ENCODE data around the gene R3HDM4. TPM values are rescaled to one million over a fixed set of nuclear protein-coding genes. Genes with fewer than 3 reads are reported as not detected.

R3HDM4 gene
- total and polyA plus RNA-seq, 10 of the 15 experiments (the other 5 are each of a cell fraction or from before 2014, with no cell fraction given) = 1.3 to 65.8 (median 27.7) TPM

GRCh38 chr19:866769-867300, 46.2 kb downstream of the R3HDM4 start:
- ChIA-PET RAD21 (ENCODE audit: unreplicated experiment) (no interaction called here), POLR2A (no interaction called here), CTCF (interaction anchor here (0.8 kb wide), 1 partner anchor 32 kb away, joined by 3 read pairs; no protein-coding TSS in a partner anchor), SMC1A (ENCODE audit: uncharacterized antibody, unreplicated experiment) (no interaction called here)
- FAIRE-seq (no peak), DNase-seq (ENCODE audit: low read depth, low spot score) (no peak), ATAC-seq (no peak)
- Histone ChIP-seq H3K4me1 (ENCODE audit: control insufficient read depth, insufficient read depth, low read length) (peaks cover 10% of the 10 kb centered on the region), H3K36me3 (ENCODE audit: control insufficient read depth in 2 of 2, insufficient read depth in 2 of 2, low read length in 1 of 2) (no peaks in the 10 kb centered on the region; a peak in 1 of 4 replicates), H3K9ac (ENCODE audit: control insufficient read depth, insufficient read depth, low read length) (no peak overlapping the region), H3K27ac (ENCODE audit: control insufficient read depth, insufficient read depth) (no peak overlapping the region), H3K9me3 (replicated peaks; ENCODE audit: control insufficient read depth, insufficient read depth, low read length) (no peaks in the 10 kb centered on the region), H4K20me1 (ENCODE audit: control insufficient read depth, insufficient read depth) (no peaks in the 10 kb centered on the region), H3K4me3 (no peak overlapping the region), H3K27me3 (replicated peaks in 1 of 2; ENCODE audit: control insufficient read depth in 2 of 2, insufficient read depth in 2 of 2, low read length in 1 of 2) (no peaks in the 10 kb centered on the region), H3K79me2 (ENCODE audit: control insufficient read depth, insufficient read depth, low read length) (no peaks in the 10 kb centered on the region), H2AFZ (ENCODE audit: control insufficient read depth, low read depth, low read length) (no peak overlapping the region), H3K4me2 (ENCODE audit: control insufficient read depth, insufficient read depth) (no peak overlapping the region)
- no peak for TF ChIP-seq TCF7 (IDR thresholded peaks at IDR 0.05; ENCODE audit: borderline replicate concordance)
- TF ChIP-seq POLR2A (IDR thresholded peaks at IDR 0.05; ENCODE audit: low read depth, low read length) = 0 out of 2 replicates have a peak, but pooled peaks have one; percentile 29
- WGBS (ENCODE audit: insufficient coverage, insufficient replicate concordance, low lambda C conversion rate, missing lambda C conversion rate) = 92% methylated on average over 24 of the region's 38 CpGs
- in situ Hi-C loops (cut with MboI) (no loop called here), intact Hi-C loops (cut with micrococcal nuclease; ENCODE audit: unreplicated experiment) (no loop called here)
- BruUV-seq (replicated peaks) = no TSS peak

GRCh38 chr19:863315-863620, 49.8 kb downstream of the R3HDM4 start:
- ChIA-PET CTCF (interaction anchor here (0.6 to 2.8 kb wide), 23 partner anchors 8 to 378 kb away, joined by 3 to 50 read pairs (median 5); partner anchors contain the start of genes ARHGAP45, ATP5F1D, KISS1R and MED16), POLR2A (interaction anchor here (0.5 to 1.6 kb wide), 9 partner anchors 15 to 406 kb away, joined by 3 to 6 read pairs (median 3); partner anchors contain the start of gene CIRBP), SMC1A (ENCODE audit: uncharacterized antibody, unreplicated experiment) (interaction anchor here (0.9 to 3.1 kb wide), 10 partner anchors 30 to 121 kb away, joined by 5 to 18 read pairs (median 12); partner anchors contain the start of genes KISS1R, MED16, RNU6-9 and WDR18), RAD21 (ENCODE audit: unreplicated experiment) (interaction anchor here (0.8 to 4.5 kb wide), 14 partner anchors 14 to 200 kb away, joined by 3 to 46 read pairs (median 8); partner anchors contain the start of genes KISS1R, MED16, RNF126 and RNU6-9)
- Histone ChIP-seq H3K9me3 (replicated peaks; ENCODE audit: control insufficient read depth, insufficient read depth, low read length) (no peaks in the 10 kb centered on the region), H3K4me2 (ENCODE audit: control insufficient read depth, insufficient read depth) (peak overlapping the region; percentile 66), H3K36me3 (ENCODE audit: control insufficient read depth in 2 of 2, insufficient read depth in 2 of 2, low read length in 1 of 2) (no peaks in the 10 kb centered on the region), H3K9ac (ENCODE audit: control insufficient read depth, insufficient read depth, low read length) (no peak overlapping the region), H3K4me1 (ENCODE audit: control insufficient read depth, insufficient read depth, low read length) (peaks cover 10% of the 10 kb centered on the region), H3K27me3 (replicated peaks in 1 of 2; ENCODE audit: control insufficient read depth in 2 of 2, insufficient read depth in 2 of 2, low read length in 1 of 2) (no peaks in the 10 kb centered on the region; a peak in 1 of 4 replicates), H2AFZ (ENCODE audit: control insufficient read depth, low read depth, low read length) (no peak overlapping the region), H3K4me3 (no peak overlapping the region), H3K79me2 (ENCODE audit: control insufficient read depth, insufficient read depth, low read length) (no peaks in the 10 kb centered on the region), H3K27ac (ENCODE audit: control insufficient read depth, insufficient read depth) (no peak overlapping the region), H4K20me1 (ENCODE audit: control insufficient read depth, insufficient read depth) (no peaks in the 10 kb centered on the region)
- ATAC-seq (no peak), FAIRE-seq (no peak), DNase-seq (ENCODE audit: low read depth, low spot score) (no peak)
- intact Hi-C loops (cut with micrococcal nuclease; ENCODE audit: unreplicated experiment) = loop anchor here (2.0 to 5.0 kb wide), 3 partner anchors 92 to 134 kb away; partner anchors contain the start of gene WDR18
- WGBS (ENCODE audit: insufficient coverage, insufficient replicate concordance, low lambda C conversion rate, missing lambda C conversion rate) = 60% methylated on average over 7 of the region's 7 CpGs
- BruUV-seq (replicated peaks) = no TSS peak
- TF ChIP-seq ELK1 (IDR thresholded peaks at IDR 0.05; ENCODE audit: low read depth, low read length) (no peak), NFXL1 (IDR thresholded peaks at IDR 0.05; ENCODE audit: borderline replicate concordance) (no peak), CHD4 (IDR thresholded peaks at IDR 0.05) (no peak), KLF5 (IDR thresholded peaks at IDR 0.05; ENCODE audit: partially characterized antibody) (no peak), RAD21 (IDR thresholded peaks at IDR 0.05; ENCODE audit: insufficient read depth, low read depth, low read length) (no peak), GATAD2B (conservative IDR thresholded peaks at IDR 0.05; ENCODE audit: low read depth) (no peak), PBX3 (IDR thresholded peaks at IDR 0.05; ENCODE audit: insufficient replicate concordance, low read depth, low read length) (no peak), YY1 (IDR thresholded peaks at IDR 0.05; ENCODE audit: low read depth, low read length) (no peak)
- in situ Hi-C loops (cut with MboI) = no loop called here

All from GM12878 (cell line).